GM21825 (cell line): ENCODE measurements around the gene HMCN2.
"Not testable (repeated sequence)": the region's sequence is repeated elsewhere in the genome, so short reads cannot be mapped to it uniquely, and the experiment has no call there.

ENCODE experiments used
- ATAC-seq: cut with Tn5 transposase; IDR thresholded peaks from one replicate; pipeline ENCODE4 v1.9.1; 2021; ENCODE audit warnings: mild to moderate bottlenecking, moderate library complexity; ENCODE audit not compliant: unreplicated experiment

The HMCN2 gene

GRCh38 chr9:130327070-130327780 lies 61.7 kb downstream of the HMCN2 start:
- no peak for ATAC-seq

- no peak for ATAC-seq
Observed at GRCh38 chr9:130327781-130328348, 62.3 kb downstream of the HMCN2 start.

GRCh38 chr9:130328349-130328801 lies 62.8 kb downstream of the HMCN2 start:
- ATAC-seq: no peak

- no peak for ATAC-seq
Observed at GRCh38 chr9:130329061-130329460, 63.5 kb downstream of the HMCN2 start.

GRCh38 chr9:130330202-130330862 lies 64.8 kb downstream of the HMCN2 start:
- no peak for ATAC-seq

GRCh38 chr9:130331061-130331460 lies 65.5 kb downstream of the HMCN2 start:
- ATAC-seq: no peak

- ATAC-seq: no peak
Observed at GRCh38 chr9:130331573-130331972, 66.0 kb downstream of the HMCN2 start.

- no peak for ATAC-seq
Observed at GRCh38 chr9:130332384-130332926, 66.9 kb downstream of the HMCN2 start.

GRCh38 chr9:130333041-130333711 lies 67.6 kb downstream of the HMCN2 start:
- ATAC-seq: no peak

GRCh38 chr9:130333712-130334062 lies 68.1 kb downstream of the HMCN2 start:
- ATAC-seq: no peak

GRCh38 chr9:130334915-130335314 lies 69.4 kb downstream of the HMCN2 start:
- no peak for ATAC-seq

- no peak for ATAC-seq
Observed at GRCh38 chr9:130336027-130336610, 70.6 kb downstream of the HMCN2 start.

GRCh38 chr9:130336885-130337284 lies 71.3 kb downstream of the HMCN2 start:
- no peak for ATAC-seq

GRCh38 chr9:130337318-130337717 lies 71.8 kb downstream of the HMCN2 start:
- no peak for ATAC-seq

- ATAC-seq: no peak
Observed at GRCh38 chr9:130337784-130338380, 72.3 kb downstream of the HMCN2 start.

GRCh38 chr9:130338891-130339290 lies 73.3 kb downstream of the HMCN2 start:
- ATAC-seq: not testable (repeated sequence)

- ATAC-seq: no peak
Observed at GRCh38 chr9:130339306-130339705, 73.7 kb downstream of the HMCN2 start.

GRCh38 chr9:130340011-130340410 lies 74.5 kb downstream of the HMCN2 start:
- no peak for ATAC-seq

- not testable (repeated sequence) for ATAC-seq
Observed at GRCh38 chr9:130340557-130340956, 75.0 kb downstream of the HMCN2 start.

- no peak for ATAC-seq
Observed at GRCh38 chr9:130341128-130341527, 75.6 kb downstream of the HMCN2 start.
